Dermis blood vessel endothelial cell (primary cell): ENCODE measurements around the gene TSPY3. TPM values are rescaled to one million over a fixed set of nuclear protein-coding genes. Genes with fewer than 3 reads are reported as not detected.
"Not testable (repeated sequence)": the region's sequence is repeated elsewhere in the genome, so short reads cannot be mapped to it uniquely, and the experiment has no call there.

Experiments used
- DNase-seq: peaks from one replicate; pipeline ENCODE4 v3.0.0; 2010
- total RNA-seq: library from RNA; depleted of rRNA; stranded (reverse); fragments of >200 nt; gene quantifications from 2 replicates; pipeline ENCODE4 v1.2.3, GENCODE V29; 2014

TSPY3 gene, protein sequence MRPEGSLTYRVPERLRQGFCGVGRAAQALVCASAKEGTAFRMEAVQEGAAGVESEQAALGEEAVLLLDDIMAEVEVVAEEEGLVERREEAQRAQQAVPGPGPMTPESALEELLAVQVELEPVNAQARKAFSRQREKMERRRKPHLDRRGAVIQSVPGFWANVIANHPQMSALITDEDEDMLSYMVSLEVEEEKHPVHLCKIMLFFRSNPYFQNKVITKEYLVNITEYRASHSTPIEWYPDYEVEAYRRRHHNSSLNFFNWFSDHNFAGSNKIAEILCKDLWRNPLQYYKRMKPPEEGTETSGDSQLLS
- not detected in 2 replicates for total RNA-seq

- DNase-seq = not testable (repeated sequence)
Measured at GRCh38 chrY:9398121-9398520, at the start of gene TSPY3. TSPY3 (plus strand) TSS chrY:9398421; CDS start chrY:9398467, 46 bp downstream.

DNA sequence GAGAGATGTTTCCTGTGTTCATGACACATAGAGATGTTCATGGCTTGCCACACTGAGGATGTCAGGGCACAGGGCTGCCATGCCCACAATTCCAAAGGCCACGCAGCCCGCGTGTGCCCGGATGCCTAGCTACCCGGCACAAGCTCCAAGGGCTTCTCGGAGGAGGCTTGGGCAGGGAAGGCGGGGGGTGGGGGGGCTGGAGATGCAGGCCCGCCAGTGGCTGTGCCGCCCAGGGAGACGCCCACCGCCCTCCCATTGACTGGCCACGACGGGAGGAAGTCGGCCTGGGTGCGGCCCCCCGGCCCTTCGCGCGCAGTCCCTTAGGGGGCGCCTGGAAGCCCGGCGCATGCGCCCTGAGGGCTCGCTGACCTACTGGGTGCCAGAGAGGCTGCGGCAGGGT lies 40.7 kb upstream of the TSPY3 start, which contains the start of gene TSPY8:
TSS of gene TSPY8 (plus strand) at position 301 of the 400 bp plus-strand sequence. CDS start at position 347, 46 bp downstream.
- DNase-seq = not testable (repeated sequence)

DNA sequence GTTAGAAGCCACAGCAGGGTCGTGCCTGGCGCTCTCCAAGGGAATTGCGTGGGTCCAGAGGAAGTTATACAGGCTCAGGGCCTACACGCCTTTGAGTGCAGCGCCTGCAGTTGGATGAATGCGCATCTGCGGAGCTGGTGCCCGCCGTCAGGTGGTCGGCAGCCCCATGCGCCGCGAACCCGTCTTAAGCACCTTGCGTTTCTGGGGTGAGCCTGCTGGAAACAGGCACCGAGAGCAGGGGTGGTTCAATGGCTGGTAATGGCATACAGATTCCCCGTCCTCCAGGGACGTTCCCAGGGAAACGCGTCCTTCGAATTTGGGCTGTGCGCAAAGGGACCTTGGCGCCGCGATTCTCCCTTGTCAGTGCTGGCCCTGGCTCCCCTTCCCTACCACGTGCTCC lies 1.7 kb upstream of the TSPY3 start:
- not testable (repeated sequence) for DNase-seq

Other genes starting within 250 kb of the TSPY3 start
- gene TSPY4, start 61.0 kb upstream of the TSPY3 start, total RNA-seq = not detected in 2 replicates
- gene TSPY8, start 40.6 kb upstream of the TSPY3 start, total RNA-seq = not detected in 2 replicates
- gene TSPY1, start 68.5 kb downstream of the TSPY3 start, total RNA-seq = not detected in 2 replicates
- not detected in 2 replicates for gene TSPY9, start 88.8 kb downstream of the TSPY3 start, total RNA-seq
- gene TSPY10, start 129.5 kb downstream of the TSPY3 start, total RNA-seq = not detected in 2 replicates